Measurements from ENCODE around the gene CAMK2N1.

The CAMK2N1 gene

GRCh38 chr1:20486457-20487235 is 636 bp upstream of the CAMK2N1 start:
- no peak overlapping the region for H3K27ac ChIP-seq (ENCODE audit: low read depth, low read length)
- no peaks in the 10 kb centered on the region for H3K9me2 ChIP-seq (replicated peaks; ENCODE audit: insufficient read depth, low read length)
- H3K9ac ChIP-seq (ENCODE audit: low read length), result no peak overlapping the region
- H3K9me3 ChIP-seq (ENCODE audit: insufficient read depth, low read length), result no peaks in the 10 kb centered on the region
- H2AFZ ChIP-seq (ENCODE audit: low read depth, low read length, severe bottlenecking), result no peak overlapping the region
- no peak overlapping the region for H3K4me3 ChIP-seq (ENCODE audit: insufficient read depth, low read length, poor library complexity, severe bottlenecking)
- H3F3A ChIP-seq (ENCODE audit: insufficient read depth), result no peaks in the 10 kb centered on the region
- H4K20me1 ChIP-seq (ENCODE audit: low read depth, low read length), result no peaks in the 10 kb centered on the region
- H3K27me3 ChIP-seq (ENCODE audit: low read length), result no peaks in the 10 kb centered on the region; the same call in 1 of the 2 replicates
- H3K79me2 ChIP-seq (ENCODE audit: insufficient read depth, low read length), result no peaks in the 10 kb centered on the region
- no peaks in the 10 kb centered on the region for H3K36me3 ChIP-seq (ENCODE audit: low read length)
- H3K4me2 ChIP-seq (ENCODE audit: low read depth, low read length, poor library complexity, severe bottlenecking), result no peak overlapping the region
- TF ChIP-seq EZH2phosphoT487 (conservative IDR thresholded peaks at IDR 0.05; ENCODE audit: low read length) (no peak), CTCF (IDR thresholded peaks at IDR 0.05; ENCODE audit: insufficient read depth, low read length, poor library complexity, severe bottlenecking) (no peak)

- Histone ChIP-seq H3K9me2 (replicated peaks; ENCODE audit: insufficient read depth, low read length) (no peaks in the 10 kb centered on the region), H3K9me3 (ENCODE audit: insufficient read depth, low read length) (no peaks in the 10 kb centered on the region), H3K27ac (ENCODE audit: low read depth, low read length) (no peak overlapping the region), H3K4me2 (ENCODE audit: low read depth, low read length, poor library complexity, severe bottlenecking) (no peak overlapping the region), H3K4me3 (ENCODE audit: insufficient read depth, low read length, poor library complexity, severe bottlenecking) (no peak overlapping the region), H3K27me3 (ENCODE audit: low read length) (no peaks in the 10 kb centered on the region; the same call in 1 of the 2 replicates), H3K79me2 (ENCODE audit: insufficient read depth, low read length) (no peaks in the 10 kb centered on the region), H4K20me1 (ENCODE audit: low read depth, low read length) (no peaks in the 10 kb centered on the region), H3K9ac (ENCODE audit: low read length) (no peak overlapping the region), H3F3A (ENCODE audit: insufficient read depth) (no peaks in the 10 kb centered on the region), H3K36me3 (ENCODE audit: low read length) (no peaks in the 10 kb centered on the region), H2AFZ (ENCODE audit: low read depth, low read length, severe bottlenecking) (no peak overlapping the region)
- TF ChIP-seq EZH2phosphoT487 (conservative IDR thresholded peaks at IDR 0.05; ENCODE audit: low read length), result no peak
- TF ChIP-seq CTCF (IDR thresholded peaks at IDR 0.05; ENCODE audit: insufficient read depth, low read length, poor library complexity, severe bottlenecking), result no peak
These were observed 1.2 kb downstream of the CAMK2N1 start for GRCh38 chr1:20484519-20485462.

- no peak overlapping the region for H2AFZ ChIP-seq (ENCODE audit: low read depth, low read length, severe bottlenecking)
- no peaks in the 10 kb centered on the region for H4K20me1 ChIP-seq (ENCODE audit: low read depth, low read length)
- H3K9ac ChIP-seq (ENCODE audit: low read length), result no peak overlapping the region
These were observed 2.0 kb downstream of the CAMK2N1 start for GRCh38 chr1:20483833-20484518.

More at GRCh38 chr1:20483833-20484518, 2.0 kb downstream of the CAMK2N1 start:
- TF ChIP-seq EZH2phosphoT487 (conservative IDR thresholded peaks at IDR 0.05; ENCODE audit: low read length), result no peak
- no peaks in the 10 kb centered on the region for H3K9me3 ChIP-seq (ENCODE audit: insufficient read depth, low read length)
- H3K4me3 ChIP-seq (ENCODE audit: insufficient read depth, low read length, poor library complexity, severe bottlenecking), result no peak overlapping the region
- no peaks in the 10 kb centered on the region for H3F3A ChIP-seq (ENCODE audit: insufficient read depth)
- no peaks in the 10 kb centered on the region for H3K9me2 ChIP-seq (replicated peaks; ENCODE audit: insufficient read depth, low read length)
- H3K36me3 ChIP-seq (ENCODE audit: low read length), result no peaks in the 10 kb centered on the region
- no peak overlapping the region for H3K4me2 ChIP-seq (ENCODE audit: low read depth, low read length, poor library complexity, severe bottlenecking)
- no peaks in the 10 kb centered on the region for H3K79me2 ChIP-seq (ENCODE audit: insufficient read depth, low read length)
- no peaks in the 10 kb centered on the region; the same call in 1 of the 2 replicates for H3K27me3 ChIP-seq (ENCODE audit: low read length)
- no peak overlapping the region for H3K27ac ChIP-seq (ENCODE audit: low read depth, low read length)

All from SU-DHL-6 (cell line).